Measurements from ENCODE around the gene SCGB1C1.

GRCh38 chr11:223026-223789 is 30.3 kb downstream of the SCGB1C1 start:
- no peak for TF ChIP-seq CTCF (IDR thresholded peaks at IDR 0.05; ENCODE audit: insufficient read depth, low read length, poor library complexity, severe bottlenecking)
- no peak for TF ChIP-seq EZH2phosphoT487 (conservative IDR thresholded peaks at IDR 0.05; ENCODE audit: low read length)
